OCI-LY1 (cell line): ENCODE measurements around the gene TTC39C.

Experiments
- CTCF ChIP-seq: fragments of 200-600 bp; sonication (generic), shearing (Covaris generic); IDR thresholded peaks from 2 replicates; pipeline ENCODE4 v1.5.1; 2017; ENCODE audit warnings: mild to moderate bottlenecking, antibody characterized with exemption, low read length, moderate library complexity, mixed read lengths
- EZH2 ChIP-seq: fragments of 200-600 bp; sonication (generic), shearing (Covaris generic); IDR thresholded peaks from 2 replicates; pipeline ENCODE4 v1.8.0; 2017; ENCODE audit warnings: borderline replicate concordance, mixed run types, mild to moderate bottlenecking, antibody characterized with exemption, low read length, moderate library complexity, mixed read lengths

- TF ChIP-seq CTCF (no peak), EZH2 (no peak)
These were observed 94.1 kb downstream of the TTC39C start for GRCh38 chr18:24108641-24109040.
